HEK293 (cell line): ENCODE data around the gene PRPF6.

ENCODE experiments used
- BCL6B ChIP-seq: fragments of 450-650 bp; formaldehyde crosslinking; IDR thresholded peaks from 2 replicates; pipeline ENCODE4 v1.5.1; 2017; ENCODE audit warnings: missing biosample characterization, missing genetic modification characterization
- ELK4 ChIP-seq: IDR thresholded peaks from 2 replicates; pipeline ENCODE4 v1.6.1; 2011; ENCODE audit warnings: mild to moderate bottlenecking, low read depth, low read length, borderline replicate concordance
- GLIS1 ChIP-seq: fragments of 450-650 bp; formaldehyde crosslinking; IDR thresholded peaks from 2 replicates; pipeline ENCODE4 v1.5.1; 2016; ENCODE audit warnings: missing biosample characterization, missing genetic modification characterization
- HOXD13 ChIP-seq: sonication (generic); formaldehyde crosslinking; IDR thresholded peaks from 2 replicates; pipeline ENCODE4 v1.8.0; 2022; ENCODE audit warnings: missing genetic modification reagents, borderline replicate concordance
- INSM2 ChIP-seq: fragments of 450-650 bp; formaldehyde crosslinking; IDR thresholded peaks from 2 replicates; pipeline ENCODE4 v1.5.1; 2016; ENCODE audit warnings: missing biosample characterization, missing genetic modification characterization
- KLF17 ChIP-seq: fragments of 450-650 bp; formaldehyde crosslinking; IDR thresholded peaks from 2 replicates; pipeline ENCODE4 v1.5.1; 2016; ENCODE audit warnings: missing biosample characterization, missing genetic modification characterization
- KLF8 ChIP-seq: fragments of 450-650 bp; formaldehyde crosslinking; IDR thresholded peaks from 2 replicates; pipeline ENCODE4 v1.5.1; 2016; ENCODE audit warnings: missing biosample characterization, missing genetic modification characterization
- OSR2 ChIP-seq: fragments of 450-650 bp; formaldehyde crosslinking; IDR thresholded peaks from 2 replicates; pipeline ENCODE4 v1.5.1; 2016; ENCODE audit warnings: missing biosample characterization, missing genetic modification characterization
- RBAK ChIP-seq: fragments of 450-650 bp; formaldehyde crosslinking; IDR thresholded peaks from 2 replicates; pipeline ENCODE4 v1.5.1; 2016; ENCODE audit warnings: missing biosample characterization, missing genetic modification characterization
- REPIN1 ChIP-seq: fragments of 450-650 bp; formaldehyde crosslinking; IDR thresholded peaks from 2 replicates; pipeline ENCODE4 v1.5.1; 2017; ENCODE audit warnings: missing biosample characterization, missing genetic modification characterization, low read depth
- ZFP37 ChIP-seq: fragments of 450-650 bp; formaldehyde crosslinking; IDR thresholded peaks from 2 replicates; pipeline ENCODE4 v1.5.1; 2016; ENCODE audit warnings: missing biosample characterization, missing genetic modification characterization
- ZFP69B ChIP-seq: fragments of 450-650 bp; formaldehyde crosslinking; IDR thresholded peaks from 2 replicates; pipeline ENCODE4 v1.5.1; 2016; ENCODE audit warnings: missing biosample characterization, missing genetic modification characterization
- ZIC2 ChIP-seq: fragments of 450-650 bp; formaldehyde crosslinking; IDR thresholded peaks from 2 replicates; pipeline ENCODE4 v1.5.1; 2016; ENCODE audit warnings: missing biosample characterization, missing genetic modification characterization
- ZNF140 ChIP-seq: fragments of 450-650 bp; formaldehyde crosslinking; IDR thresholded peaks from 2 replicates; pipeline ENCODE4 v1.5.1; 2016; ENCODE audit warnings: missing biosample characterization, missing genetic modification characterization
- ZNF148 ChIP-seq: fragments of 450-650 bp; formaldehyde crosslinking; IDR thresholded peaks from 2 replicates; pipeline ENCODE4 v1.5.0; 2017; ENCODE audit warnings: missing biosample characterization, missing genetic modification characterization, borderline replicate concordance
- ZNF16 ChIP-seq: fragments of 450-650 bp; formaldehyde crosslinking; IDR thresholded peaks from 2 replicates; pipeline ENCODE4 v1.5.1; 2016; ENCODE audit warnings: low read depth, missing biosample characterization, missing genetic modification characterization
- ZNF239 ChIP-seq: fragments of 450-650 bp; formaldehyde crosslinking; IDR thresholded peaks from 2 replicates; pipeline ENCODE4 v1.5.1; 2016; ENCODE audit warnings: missing biosample characterization, missing genetic modification characterization
- ZNF362 ChIP-seq: fragments of 450-650 bp; formaldehyde crosslinking; IDR thresholded peaks from 2 replicates; pipeline ENCODE4 v1.5.1; 2016; ENCODE audit warnings: missing biosample characterization, missing genetic modification characterization
- ZNF37A ChIP-seq: fragments of 450-650 bp; IDR thresholded peaks from 2 replicates; pipeline ENCODE4 v1.5.1; 2018; ENCODE audit warnings: missing biosample characterization, missing genetic modification characterization
- ZNF391 ChIP-seq: fragments of 450-650 bp; formaldehyde crosslinking; IDR thresholded peaks from 2 replicates; pipeline ENCODE4 v1.5.1; 2016; ENCODE audit warnings: low read depth, missing biosample characterization, missing genetic modification characterization, borderline replicate concordance
- ZNF394 ChIP-seq: fragments of 450-650 bp; formaldehyde crosslinking; IDR thresholded peaks from 2 replicates; pipeline ENCODE4 v1.5.1; 2016; ENCODE audit warnings: missing biosample characterization, missing genetic modification characterization, mild to moderate bottlenecking, moderate library complexity, borderline replicate concordance
- ZNF423 ChIP-seq: fragments of 450-650 bp; formaldehyde crosslinking; IDR thresholded peaks from 2 replicates; pipeline ENCODE4 v1.5.1; 2016; ENCODE audit warnings: missing biosample characterization, missing genetic modification characterization
- ZNF544 ChIP-seq: fragments of 450-650 bp; formaldehyde crosslinking; IDR thresholded peaks from 2 replicates; pipeline ENCODE4 v1.5.0; 2017; ENCODE audit warnings: missing biosample characterization, missing genetic modification characterization
- ZNF561 ChIP-seq: fragments of 450-650 bp; IDR thresholded peaks from 2 replicates; pipeline ENCODE4 v1.5.1; 2018; ENCODE audit warnings: missing biosample characterization, missing genetic modification characterization, borderline replicate concordance
- ZNF585B ChIP-seq: fragments of 450-650 bp; formaldehyde crosslinking; IDR thresholded peaks from 2 replicates; pipeline ENCODE4 v1.5.1; 2016; ENCODE audit warnings: missing biosample characterization, missing genetic modification characterization
- ZNF621 ChIP-seq: fragments of 450-650 bp; formaldehyde crosslinking; IDR thresholded peaks from 2 replicates; pipeline ENCODE4 v1.5.1; 2017; ENCODE audit warnings: missing biosample characterization, missing genetic modification characterization
- ZNF645 ChIP-seq: fragments of 450-650 bp; formaldehyde crosslinking; IDR thresholded peaks from 2 replicates; pipeline ENCODE4; 2016; ENCODE audit warnings: missing biosample characterization, missing genetic modification characterization
- ZNF664 ChIP-seq: fragments of 450-650 bp; formaldehyde crosslinking; IDR thresholded peaks from 2 replicates; pipeline ENCODE4 v1.5.1; 2016; ENCODE audit warnings: missing biosample characterization, missing genetic modification characterization

The PRPF6 gene

GRCh38 chr20:64063389-64064144 lies 82.6 kb downstream of the PRPF6 start (continued):
- no peak for TF ChIP-seq RBAK (tag by site-specific recombination)
- TF ChIP-seq ZNF239 (tag by site-specific recombination): peak; percentile 24; the same call in 1 of the 2 replicates
- no peak for TF ChIP-seq ZNF16 (tag by site-specific recombination)
- TF ChIP-seq ZNF423 (tag by site-specific recombination): no peak
- peak; percentile 46; the same call in 1 of the 2 replicates for TF ChIP-seq ZFP37
- TF ChIP-seq ZFP69B (tag by site-specific recombination): no peak
- no peak for TF ChIP-seq HOXD13 (CRISPR knock-in tag)
- 0 out of 2 replicates have a peak, but pooled peaks have one; percentile 29 for TF ChIP-seq ZNF645 (tag by site-specific recombination)
- TF ChIP-seq KLF17 (tag by site-specific recombination): no peak; the same call in none of the 2 replicates
- no peak for TF ChIP-seq INSM2 (tag by site-specific recombination)
- no peak for TF ChIP-seq ZNF140
- no peak for TF ChIP-seq ELK4
- TF ChIP-seq ZNF585B (tag by site-specific recombination): no peak
- no peak for TF ChIP-seq BCL6B
- TF ChIP-seq ZNF544 (tag by site-specific recombination): no peak
- peak; percentile 63; the same call in 1 of the 2 replicates for TF ChIP-seq ZNF391
- peak; percentile 59; the same call in 1 of the 2 replicates for TF ChIP-seq KLF8 (tag by site-specific recombination)
- no peak for TF ChIP-seq REPIN1 (tag by site-specific recombination)
- TF ChIP-seq ZNF561 (tag by site-specific recombination): no peak
- no peak for TF ChIP-seq ZNF148 (tag by site-specific recombination)
- no peak for TF ChIP-seq ZNF664 (tag by site-specific recombination)
- peak; percentile 64; the same call in 1 of the 2 replicates for TF ChIP-seq GLIS1 (tag by site-specific recombination)
- TF ChIP-seq ZNF621 (tag by site-specific recombination): no peak
- TF ChIP-seq ZIC2 (tag by site-specific recombination): peak; percentile 40
- TF ChIP-seq ZNF37A (tag by site-specific recombination): no peak
- TF ChIP-seq ZNF362 (tag by site-specific recombination): no peak
- TF ChIP-seq OSR2: no peak
- no peak for TF ChIP-seq ZNF394 (tag by site-specific recombination)
